Measurements from ENCODE around the gene ISX. TPM values are rescaled to one million over a fixed set of nuclear protein-coding genes. Genes with fewer than 3 reads are reported as not detected.
"Not testable (repeated sequence)": the region's sequence is repeated elsewhere in the genome, so short reads cannot be mapped to it uniquely, and the experiment has no call there.

The ISX gene
- not detected for total RNA-seq
- long read RNA-seq = 0 reads

GRCh38 chr22:35065796-35066218, at the start of gene ISX:
TSS of gene ISX (plus strand) at chr22:35066158. CDS start at chr22:35067088, 930 bp downstream.
- DNase-seq (no peak), ATAC-seq (ENCODE audit: poor library complexity) (no peak)
- intact Hi-C loops (cut with DNase I) = no loop called here

GRCh38 chr22:35016909-35017308, 49.0 kb upstream of the ISX start:
- intact Hi-C loops (cut with DNase I) = no loop called here
- ATAC-seq (ENCODE audit: poor library complexity) (no peak), DNase-seq (no peak)

GRCh38 chr22:35018995-35019394, 47.0 kb upstream of the ISX start:
- ATAC-seq (ENCODE audit: poor library complexity) = no peak
- DNase-seq = no peak
- intact Hi-C loops (cut with DNase I) = no loop called here

GRCh38 chr22:35020517-35020916, 45.4 kb upstream of the ISX start:
- DNase-seq (no peak), ATAC-seq (ENCODE audit: poor library complexity) (no peak)
- intact Hi-C loops (cut with DNase I) = loop anchor here (10.0 kb wide), 1 partner anchor 1096 kb away; the partner anchor contains the start of gene LARGE1

- no peak for ATAC-seq (ENCODE audit: poor library complexity)
- DNase-seq = no peak
- intact Hi-C loops (cut with DNase I) = loop anchor here (10.0 kb wide), 1 partner anchor 1096 kb away; the partner anchor contains the start of gene LARGE1
Observed at GRCh38 chr22:35021161-35021560, 44.8 kb upstream of the ISX start.

GRCh38 chr22:35022291-35022690, 43.7 kb upstream of the ISX start:
- no peak for ATAC-seq (ENCODE audit: poor library complexity)
- intact Hi-C loops (cut with DNase I) = loop anchor here (10.0 kb wide), 1 partner anchor 1097 kb away; the partner anchor contains the start of gene LARGE1
- no peak for DNase-seq

- DNase-seq = peak; percentile 79
- ATAC-seq (ENCODE audit: poor library complexity) = peak; percentile 82
- intact Hi-C loops (cut with DNase I) = loop anchor here (10.0 kb wide), 1 partner anchor 1099 kb away; the partner anchor contains the start of gene LARGE1
Observed at GRCh38 chr22:35023692-35024363, 42.1 kb upstream of the ISX start.

- intact Hi-C loops (cut with DNase I) = loop anchor here (10.0 kb wide), 1 partner anchor 1100 kb away; the partner anchor contains the start of gene LARGE1
- ATAC-seq (ENCODE audit: poor library complexity) (peak; percentile 15), DNase-seq (no peak)
Observed at GRCh38 chr22:35024364-35024692, 41.6 kb upstream of the ISX start.

GRCh38 chr22:35030112-35030511, 35.8 kb upstream of the ISX start:
- DNase-seq; ATAC-seq (ENCODE audit: poor library complexity); intact Hi-C loops (cut with DNase I): not testable (repeated sequence)

- intact Hi-C loops (cut with DNase I) = no loop called here
- no peak for DNase-seq
- ATAC-seq (ENCODE audit: poor library complexity) = no peak
Observed at GRCh38 chr22:35032571-35032970, 33.4 kb upstream of the ISX start.

- no peak for DNase-seq
- no peak for ATAC-seq (ENCODE audit: poor library complexity)
- intact Hi-C loops (cut with DNase I) = no loop called here
Observed at GRCh38 chr22:35033635-35034296, 32.2 kb upstream of the ISX start.

- DNase-seq (no peak), ATAC-seq (ENCODE audit: poor library complexity) (no peak)
- intact Hi-C loops (cut with DNase I) = no loop called here
Observed at GRCh38 chr22:35034963-35035362, 31.0 kb upstream of the ISX start.

GRCh38 chr22:35037089-35037488, 28.9 kb upstream of the ISX start:
- no peak for ATAC-seq (ENCODE audit: poor library complexity)
- intact Hi-C loops (cut with DNase I) = no loop called here
- no peak for DNase-seq

GRCh38 chr22:35039625-35040024, 26.3 kb upstream of the ISX start:
- ATAC-seq (ENCODE audit: poor library complexity) = no peak
- no peak for DNase-seq
- intact Hi-C loops (cut with DNase I) = no loop called here

- ATAC-seq (ENCODE audit: poor library complexity) = no peak
- DNase-seq = no peak
- intact Hi-C loops (cut with DNase I) = no loop called here
Observed at GRCh38 chr22:35043252-35043933, 22.6 kb upstream of the ISX start.

GRCh38 chr22:35043934-35044319, 22.0 kb upstream of the ISX start:
- ATAC-seq (ENCODE audit: poor library complexity) (no peak), DNase-seq (no peak)
- intact Hi-C loops (cut with DNase I) = no loop called here

GRCh38 chr22:35044607-35045390, 21.2 kb upstream of the ISX start:
- ATAC-seq (ENCODE audit: poor library complexity) = no peak
- intact Hi-C loops (cut with DNase I) = no loop called here
- no peak for DNase-seq

- ATAC-seq (ENCODE audit: poor library complexity) = no peak
- intact Hi-C loops (cut with DNase I) = no loop called here
- DNase-seq = no peak
Observed at GRCh38 chr22:35045451-35045850, 20.5 kb upstream of the ISX start.
